Thoracic aorta (tissue), 2 donors: Measurements from ENCODE around the gene UBXN6. TPM values are rescaled to one million over a fixed set of nuclear protein-coding genes. Genes with fewer than 3 reads are reported as not detected.

ENCODE experiments used
- ATAC-seq: fragments of 150-250 bp; one replicate; pipeline ENCODE4 v1.8.0; 2017; ENCODE audit warnings: low read depth; ENCODE audit not compliant: insufficient number of reproducible peaks, low FRiP score
- DNase-seq: peaks from one replicate; pipeline ENCODE4 v3.0.0-alpha.2; 2020; ENCODE audit warnings: low spot score
- H3K27ac ChIP-seq, 2 donors: fragments of 200-600 bp; sonication (generic); 1 replicate in 1 of 2; 2 replicates in 1 of 2; pipeline ENCODE4 v1.5.1; 2016; ENCODE audit warnings: mild to moderate bottlenecking in 2 of 2, moderate library complexity in 2 of 2
- H3K27me3 ChIP-seq: fragments of 200-600 bp; sonication (generic); replicated peaks from 2 replicates; pipeline ENCODE4 v1.6.0; 2016; ENCODE audit warnings: mild to moderate bottlenecking; ENCODE audit not compliant: insufficient read depth
- H3K36me3 ChIP-seq: fragments of 200-600 bp; sonication (generic); one replicate; pipeline ENCODE4 v1.5.1; 2016
- H3K4me1 ChIP-seq, 2 donors: fragments of 200-600 bp; sonication (generic); 1 replicate in 1 of 2; 2 replicates in 1 of 2; pipeline versions ENCODE4 v1.5.1 to v1.6.0; 2016; ENCODE audit warnings: low read depth in 2 of 2, mild to moderate bottlenecking in 1 of 2; ENCODE audit not compliant: control insufficient read depth in 1 of 2
- H3K4me3 ChIP-seq: fragments of 200-600 bp; sonication (generic); 2 replicates; pipeline ENCODE4 v1.5.1; 2016; ENCODE audit warnings: mild to moderate bottlenecking
- H3K9me3 ChIP-seq: fragments of 200-600 bp; sonication (generic); 2 replicates; pipeline ENCODE4 v1.5.1; 2016
- total RNA-seq, 2 donors: library from RNA; depleted of rRNA; stranded (reverse); fragments of >200 nt; gene quantifications; one replicate each; pipeline versions ENCODE4 v1.1.0 to v1.2.3, GENCODE V29; 2016
- TF ChIP-seq, protein P1 (sequence below): fragments of 200-600 bp; sonication (generic); IDR thresholded peaks from one replicate; pipeline ENCODE4 v1.5.1; 2019; ENCODE audit warnings: antibody characterized with exemption

The UBXN6 gene
- total RNA-seq, 2 donors from 2014 or later, result 51.1 to 68.5 TPM

DNA sequence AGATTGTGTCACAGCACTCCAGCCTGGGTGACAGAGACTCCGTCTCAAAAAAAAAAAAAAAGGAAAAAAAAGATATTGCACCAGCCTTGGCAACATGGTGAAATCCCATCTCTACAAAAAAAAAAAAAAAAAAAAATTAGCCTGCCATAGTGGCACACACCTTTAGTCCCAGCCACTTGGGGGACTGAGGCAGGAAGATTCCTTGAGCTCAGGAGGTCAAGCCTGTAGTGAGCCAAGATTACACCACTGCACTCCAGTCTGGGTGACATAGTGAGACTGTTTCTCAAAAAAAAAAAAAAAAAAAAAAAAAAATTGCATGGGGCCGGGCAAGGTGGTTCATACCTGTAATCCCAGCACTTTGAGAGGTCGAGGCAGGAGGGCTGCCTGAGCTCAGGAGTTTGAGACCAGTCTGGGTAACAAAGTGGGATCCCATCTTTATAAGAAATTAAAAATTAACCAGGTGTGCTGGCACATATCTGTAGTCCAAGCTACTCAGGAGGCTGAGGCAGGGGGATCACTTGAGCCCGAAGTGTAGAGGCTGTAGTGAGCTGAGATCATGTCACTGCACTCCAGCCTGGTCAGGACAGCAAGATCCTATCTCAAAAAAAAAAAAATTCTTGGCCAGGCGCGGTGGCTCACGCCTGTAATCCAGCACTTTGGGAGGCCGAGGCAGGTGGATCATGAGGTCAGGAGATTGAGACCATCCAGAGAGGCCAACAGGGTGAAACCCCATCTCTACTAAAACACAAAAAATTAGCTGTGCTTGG is 7.4 kb upstream of the UBXN6 start:
- Histone ChIP-seq H3K27ac (no peak overlapping the region), H3K27me3 (no peaks in the 10 kb centered on the region), H3K4me1 (no peaks in the 10 kb centered on the region), H3K9me3 (no peaks in the 10 kb centered on the region), H3K4me3 (no peak overlapping the region), H3K36me3 (no peaks in the 10 kb centered on the region)
- no peak for ATAC-seq
- DNase-seq, result no peak
- TF ChIP-seq, protein P1, sequence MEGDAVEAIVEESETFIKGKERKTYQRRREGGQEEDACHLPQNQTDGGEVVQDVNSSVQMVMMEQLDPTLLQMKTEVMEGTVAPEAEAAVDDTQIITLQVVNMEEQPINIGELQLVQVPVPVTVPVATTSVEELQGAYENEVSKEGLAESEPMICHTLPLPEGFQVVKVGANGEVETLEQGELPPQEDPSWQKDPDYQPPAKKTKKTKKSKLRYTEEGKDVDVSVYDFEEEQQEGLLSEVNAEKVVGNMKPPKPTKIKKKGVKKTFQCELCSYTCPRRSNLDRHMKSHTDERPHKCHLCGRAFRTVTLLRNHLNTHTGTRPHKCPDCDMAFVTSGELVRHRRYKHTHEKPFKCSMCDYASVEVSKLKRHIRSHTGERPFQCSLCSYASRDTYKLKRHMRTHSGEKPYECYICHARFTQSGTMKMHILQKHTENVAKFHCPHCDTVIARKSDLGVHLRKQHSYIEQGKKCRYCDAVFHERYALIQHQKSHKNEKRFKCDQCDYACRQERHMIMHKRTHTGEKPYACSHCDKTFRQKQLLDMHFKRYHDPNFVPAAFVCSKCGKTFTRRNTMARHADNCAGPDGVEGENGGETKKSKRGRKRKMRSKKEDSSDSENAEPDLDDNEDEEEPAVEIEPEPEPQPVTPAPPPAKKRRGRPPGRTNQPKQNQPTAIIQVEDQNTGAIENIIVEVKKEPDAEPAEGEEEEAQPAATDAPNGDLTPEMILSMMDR, result no peak

DNA sequence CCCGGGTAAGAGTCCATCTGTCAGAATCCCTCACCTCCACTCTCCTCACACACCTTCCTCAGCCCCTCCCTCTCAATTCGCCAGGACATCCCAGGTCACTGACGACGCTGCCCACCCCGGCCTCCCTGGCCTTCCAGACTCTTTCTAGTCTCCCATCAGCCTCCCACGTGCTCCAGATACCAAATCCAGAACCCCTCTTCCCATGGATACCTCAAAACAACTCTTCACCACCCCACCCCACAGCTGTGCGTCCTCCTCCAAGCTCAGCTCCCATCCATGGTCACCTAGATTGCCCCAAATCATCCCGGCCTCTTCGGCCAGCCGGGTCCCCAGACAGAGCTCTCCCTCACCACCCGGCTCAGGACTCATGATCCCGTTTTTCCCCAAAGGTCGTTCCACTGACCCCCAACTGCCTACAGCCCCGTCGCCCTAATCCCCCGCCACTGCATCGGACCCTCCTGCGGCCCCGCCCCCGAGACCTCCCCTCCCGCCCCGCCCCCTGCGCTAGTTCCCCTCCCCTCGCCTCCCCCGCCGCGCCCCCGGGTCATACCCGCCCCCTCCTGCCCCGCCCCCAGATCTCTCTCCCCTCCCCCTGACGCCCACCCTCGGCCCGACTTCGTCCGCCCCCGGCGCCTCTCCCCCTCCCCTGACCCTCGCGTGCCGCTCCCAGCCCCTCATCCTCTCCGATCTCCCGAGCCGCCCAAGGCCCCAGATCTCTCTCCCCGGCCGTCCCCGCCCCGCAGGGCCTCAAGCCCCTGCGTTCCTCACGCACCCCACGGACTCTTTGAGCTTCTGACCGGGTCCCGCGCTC is 546 bp downstream of the UBXN6 start:
- H3K27me3 ChIP-seq, result no peaks in the 10 kb centered on the region
- TF ChIP-seq, protein P1, result no peak
- no peak for ATAC-seq
- H3K4me3 ChIP-seq, result peak overlapping the region; percentile 86
- H3K27ac ChIP-seq, result peak overlapping the region; percentile 36 to 69
- H3K4me1 ChIP-seq, result peaks cover 15 to 16% of the 10 kb centered on the region in 2 donors
- H3K36me3 ChIP-seq, result peaks cover 22% of the 10 kb centered on the region
- H3K9me3 ChIP-seq, result no peaks in the 10 kb centered on the region
- DNase-seq, result no peak

DNA sequence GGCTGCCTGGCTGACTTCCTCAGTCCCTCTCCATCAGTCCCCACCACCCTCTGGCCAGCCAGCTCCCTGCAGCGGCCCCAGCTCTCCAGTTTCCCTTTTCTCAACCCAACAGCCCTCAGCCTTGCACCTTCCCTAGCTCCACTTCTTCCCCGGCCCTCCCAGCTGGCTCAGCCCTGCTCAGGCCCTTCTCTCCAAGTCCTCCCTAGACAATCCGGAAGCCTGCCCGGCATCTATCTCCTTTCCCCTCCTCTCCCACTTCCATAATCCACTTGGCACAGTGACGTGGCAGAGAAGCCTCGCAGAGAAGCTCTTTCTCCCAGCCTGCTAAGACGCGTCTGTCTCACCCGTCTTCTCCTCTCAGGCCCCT is 1.1 kb downstream of the UBXN6 start:
- no peak for DNase-seq
- Histone ChIP-seq H3K4me1 (peaks cover 15 to 16% of the 10 kb centered on the region in 2 donors), H3K9me3 (no peaks in the 10 kb centered on the region), H3K4me3 (peak overlapping the region; percentile 86), H3K27ac (peak overlapping the region in 1 of 2 donors; percentile 36), H3K36me3 (peaks cover 28% of the 10 kb centered on the region), H3K27me3 (no peaks in the 10 kb centered on the region)
- TF ChIP-seq, protein P1, result no peak
- ATAC-seq, result no peak

DNA sequence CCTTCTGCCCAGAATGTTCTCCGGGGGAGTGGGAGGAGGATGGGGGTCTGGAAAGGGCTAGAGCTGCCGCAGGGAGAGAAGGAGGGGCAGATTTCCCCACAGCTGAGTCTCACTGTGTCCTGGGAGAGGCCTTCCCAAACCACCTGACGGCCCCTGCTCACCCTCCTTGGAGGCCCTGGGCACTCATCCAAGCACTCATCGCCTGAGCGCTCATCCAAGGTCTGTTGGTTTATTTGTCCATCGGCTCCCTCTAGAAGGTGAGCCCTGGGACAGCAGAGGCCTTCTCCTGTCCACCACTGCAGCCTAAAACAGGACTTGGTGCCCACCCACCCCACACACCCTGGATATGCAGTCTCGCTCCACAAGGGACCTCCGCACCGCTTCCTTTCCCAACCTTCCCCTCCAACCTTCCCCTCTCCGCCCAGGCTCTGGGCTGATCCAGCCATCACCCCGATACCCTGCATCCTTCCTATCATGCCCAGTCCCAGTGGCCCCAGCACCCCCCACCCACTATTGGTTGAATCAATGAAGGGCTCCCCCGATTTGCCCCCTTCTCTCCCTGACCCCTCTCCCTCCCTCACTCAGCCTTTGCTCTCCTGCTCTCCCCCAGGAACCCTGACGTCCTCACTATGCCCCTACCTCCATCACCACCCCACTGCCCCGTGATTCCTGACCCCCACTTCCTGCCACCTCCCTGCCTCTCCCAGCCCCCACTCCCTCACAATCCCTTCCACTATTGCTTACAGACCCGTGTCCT is 1.7 kb downstream of the UBXN6 start:
- ATAC-seq (no peak), DNase-seq (no peak)
- no peaks in the 10 kb centered on the region for H3K9me3 ChIP-seq
- peaks cover 15 to 16% of the 10 kb centered on the region in 2 donors for H3K4me1 ChIP-seq
- no peaks in the 10 kb centered on the region for H3K27me3 ChIP-seq
- H3K4me3 ChIP-seq, result peak overlapping the region; percentile 86
- peak overlapping the region in 1 of 2 donors; percentile 36 for H3K27ac ChIP-seq
- peaks cover 33% of the 10 kb centered on the region for H3K36me3 ChIP-seq
- TF ChIP-seq, protein P1, result no peak
